Measurements from ENCODE around the gene EXOSC10. TPM values are rescaled to one million over a fixed set of nuclear protein-coding genes. Genes with fewer than 3 reads are reported as not detected.

EXOSC10 gene
- total RNA-seq, 4 donors from 2014 or later = 56.1 to 63.4 (median 59.5) TPM

GRCh38 chr1:11044849-11045427 is 54.7 kb downstream of the EXOSC10 start:
- no peak for TF ChIP-seq CTCF (IDR thresholded peaks at IDR 0.05; ENCODE audit: low read depth)

GRCh38 chr1:11044086-11044848 is 55.4 kb downstream of the EXOSC10 start:
- no peak for TF ChIP-seq CTCF (IDR thresholded peaks at IDR 0.05; ENCODE audit: low read depth)

DNA sequence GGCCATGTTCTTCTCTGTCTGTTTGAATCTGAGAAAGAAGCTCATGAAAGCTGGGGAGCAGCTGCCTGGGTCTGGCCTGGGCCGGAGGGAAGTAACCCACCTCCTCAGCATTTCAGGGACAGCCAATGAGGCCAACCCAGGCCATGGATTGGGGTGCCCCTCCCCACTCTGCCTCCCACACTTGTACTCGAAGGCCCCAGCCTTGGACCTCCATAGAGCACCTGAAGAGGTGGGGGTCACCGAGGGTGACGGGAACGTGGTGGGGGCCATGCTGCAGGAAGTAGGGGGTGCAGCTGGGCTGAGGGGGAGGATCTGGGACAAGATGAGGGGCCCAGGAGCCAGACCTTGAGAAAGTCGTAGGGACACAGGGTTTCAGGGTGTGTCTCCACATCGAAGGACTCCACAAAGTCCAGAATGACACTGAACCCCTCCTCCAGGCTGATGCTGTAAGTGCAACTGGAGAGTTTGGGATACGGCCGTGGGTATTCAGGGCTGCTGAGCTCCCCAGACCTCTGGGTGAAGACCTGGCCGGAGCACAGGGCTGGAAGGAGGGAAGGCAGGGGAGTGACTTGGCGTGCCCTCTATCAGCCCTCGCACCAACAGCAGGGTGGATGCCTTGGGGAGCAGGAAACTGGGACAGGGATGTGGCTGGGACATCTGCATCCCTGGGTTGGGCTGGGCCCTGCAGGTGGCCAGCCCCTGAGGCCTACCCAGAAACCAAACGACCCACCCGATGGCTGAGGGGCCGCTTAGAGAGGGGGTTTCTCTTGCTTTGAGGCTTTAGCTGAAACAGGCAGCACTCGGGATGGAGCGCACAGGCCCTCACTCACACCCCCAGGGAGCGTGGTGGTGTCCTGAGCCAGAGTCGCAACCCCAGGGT is 56.4 kb downstream of the EXOSC10 start:
- no peak for TF ChIP-seq CTCF (IDR thresholded peaks at IDR 0.05; ENCODE audit: low read depth)

DNA sequence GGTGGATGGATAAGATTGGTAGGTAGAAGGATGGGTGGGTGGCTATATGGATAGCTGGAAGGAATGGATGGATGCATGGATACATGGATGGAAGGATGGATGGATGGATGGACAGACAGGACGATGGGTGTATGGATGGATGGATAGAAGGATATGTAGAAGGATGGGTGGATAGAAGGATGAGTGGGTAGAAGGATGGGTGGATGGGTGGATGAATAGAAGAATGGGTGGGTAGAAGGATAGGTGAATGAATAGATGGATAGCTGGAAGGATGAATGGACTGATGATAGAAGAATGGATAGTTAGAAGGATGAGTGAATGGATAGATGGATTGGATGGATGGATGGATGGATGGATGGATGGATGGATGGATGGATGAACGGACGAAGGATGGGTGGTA is 57.6 kb downstream of the EXOSC10 start:
- no peak for TF ChIP-seq CTCF (IDR thresholded peaks at IDR 0.05; ENCODE audit: low read depth)

DNA sequence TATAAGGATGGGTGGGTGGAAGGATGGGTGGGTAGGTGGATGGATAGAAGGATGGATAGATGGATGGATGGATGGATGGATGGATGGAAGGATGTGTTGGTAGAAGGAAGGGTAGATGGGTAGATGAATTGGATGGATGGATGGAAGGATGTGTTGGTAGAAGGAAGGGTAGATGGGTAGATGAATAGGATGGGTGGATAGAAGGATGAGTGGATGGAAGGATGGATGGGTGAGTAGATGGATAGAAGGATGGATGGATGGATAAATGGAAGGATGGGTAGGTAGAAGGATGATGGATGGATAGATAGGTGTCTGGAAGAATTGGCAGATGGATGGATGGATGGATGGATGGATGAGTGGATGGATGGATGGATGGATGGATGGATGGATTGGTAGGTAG is 58.6 kb downstream of the EXOSC10 start:
- TF ChIP-seq CTCF (IDR thresholded peaks at IDR 0.05; ENCODE audit: low read depth) = no peak

- TF ChIP-seq CTCF (IDR thresholded peaks at IDR 0.05; ENCODE audit: low read depth) = no peak
These were observed 60.1 kb downstream of the EXOSC10 start for GRCh38 chr1:11039351-11040104.

Data from subcutaneous adipose tissue (tissue), 4 donors.